HG02763 (cell line): ENCODE results near the gene GLIPR1L2.
"Not testable (repeated sequence)": the region's sequence is repeated elsewhere in the genome, so short reads cannot be mapped to it uniquely, and the experiment has no call there.

Experiments used
- ATAC-seq: cut with Tn5 transposase; IDR thresholded peaks from one replicate; pipeline ENCODE4 v1.9.1; 2021; ENCODE audit warnings: mild to moderate bottlenecking, moderate library complexity; ENCODE audit not compliant: unreplicated experiment

GLIPR1L2 gene

DNA sequence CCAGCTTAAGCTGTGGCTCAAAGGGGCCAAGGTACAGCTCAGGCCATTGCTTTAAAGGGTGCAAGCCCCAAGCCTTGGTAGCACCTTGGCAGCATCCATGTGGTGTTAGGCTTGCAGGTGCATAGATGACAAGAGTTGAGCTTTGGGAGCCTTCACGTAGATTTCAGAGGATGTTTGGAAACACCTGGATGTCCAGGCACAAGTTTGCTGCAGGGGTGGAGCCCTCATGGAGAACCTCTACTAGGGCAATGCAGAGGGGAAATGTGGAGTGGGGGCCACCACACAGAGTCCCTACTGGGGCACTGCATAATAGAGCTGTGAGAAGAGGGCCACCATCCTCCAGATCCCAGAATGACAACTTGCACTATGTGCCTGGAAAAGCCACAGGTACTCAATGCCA lies 37.9 kb downstream of the GLIPR1L2 start:
- no peak for ATAC-seq

- no peak for ATAC-seq
These were observed 42.0 kb downstream of the GLIPR1L2 start for GRCh38 chr12:75432924-75433323.

DNA sequence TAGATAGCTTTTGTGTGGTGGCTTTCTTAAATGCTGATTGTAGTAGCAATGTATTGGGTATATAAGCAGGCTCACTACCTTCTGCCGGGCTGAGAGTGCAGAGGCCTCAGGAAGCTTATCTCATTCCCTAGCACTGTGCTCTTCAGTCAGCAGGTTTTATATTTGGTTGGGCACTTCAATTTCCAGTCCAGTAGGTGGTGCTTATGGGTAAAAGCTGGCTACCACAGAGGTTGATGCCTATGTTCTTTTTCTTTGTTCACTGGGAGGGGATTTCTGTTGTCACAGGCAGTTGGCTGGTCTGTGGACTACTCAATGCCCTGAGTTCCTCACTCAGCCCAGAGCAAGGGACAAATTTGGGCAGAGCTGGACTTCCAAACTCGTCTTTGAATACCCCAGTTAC lies 46.7 kb downstream of the GLIPR1L2 start:
- ATAC-seq = no peak

DNA sequence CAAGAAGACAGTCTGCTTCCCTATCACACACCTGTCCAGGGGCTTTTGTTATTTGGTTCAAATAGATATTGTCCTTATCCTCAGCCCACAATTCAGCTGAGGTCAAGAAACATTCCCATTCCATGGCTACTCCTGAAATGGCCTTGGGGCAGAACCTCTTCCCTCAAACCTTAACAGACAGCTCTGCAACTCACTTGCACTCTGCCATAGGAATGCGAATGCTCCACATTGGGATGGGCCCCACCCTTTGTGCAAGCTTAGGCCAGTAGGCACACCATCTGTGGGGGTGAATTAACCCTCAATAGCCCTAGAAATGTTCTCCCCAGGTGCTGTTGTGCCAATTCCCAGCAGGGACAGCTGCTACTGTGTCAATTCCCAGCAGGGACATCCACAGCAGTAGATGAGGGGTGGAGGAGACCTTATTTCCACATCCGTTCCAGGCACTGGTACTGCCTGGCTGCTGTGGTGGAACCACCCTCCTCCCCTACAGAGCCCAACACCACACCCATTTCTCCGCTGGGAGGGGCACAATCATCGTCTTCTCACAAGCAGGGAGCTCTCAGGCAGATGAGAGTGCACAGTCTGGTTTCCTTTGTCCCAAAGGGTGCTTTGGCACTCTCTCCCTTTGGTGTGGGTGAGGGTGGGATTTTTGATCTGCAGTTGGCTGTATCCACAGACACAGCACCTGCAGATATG lies 47.3 kb downstream of the GLIPR1L2 start:
- ATAC-seq = no peak

- ATAC-seq = no peak
These were observed 48.2 kb downstream of the GLIPR1L2 start for GRCh38 chr12:75439048-75439447.

DNA sequence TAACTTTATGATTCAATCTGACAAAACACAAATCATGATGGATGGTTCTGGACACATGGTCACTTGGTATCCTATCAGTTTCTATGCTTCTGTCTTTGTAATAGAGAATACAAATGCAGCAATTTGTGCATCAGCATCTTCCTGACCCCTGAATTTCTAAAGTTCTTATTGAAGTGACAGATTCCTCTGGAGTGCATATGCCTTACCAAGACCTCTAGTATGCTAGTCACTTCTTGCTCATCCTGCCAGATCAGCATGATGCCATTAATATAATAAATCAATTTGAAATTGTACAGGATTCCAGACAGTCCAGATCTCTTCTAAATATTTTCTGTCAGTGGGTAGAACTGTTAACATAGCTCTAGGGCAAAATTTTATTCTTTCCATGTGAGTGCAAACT lies 49.0 kb downstream of the GLIPR1L2 start:
- no peak for ATAC-seq

GRCh38 chr12:75441687-75442449 lies 51.0 kb downstream of the GLIPR1L2 start:
- ATAC-seq = not testable (repeated sequence)

DNA sequence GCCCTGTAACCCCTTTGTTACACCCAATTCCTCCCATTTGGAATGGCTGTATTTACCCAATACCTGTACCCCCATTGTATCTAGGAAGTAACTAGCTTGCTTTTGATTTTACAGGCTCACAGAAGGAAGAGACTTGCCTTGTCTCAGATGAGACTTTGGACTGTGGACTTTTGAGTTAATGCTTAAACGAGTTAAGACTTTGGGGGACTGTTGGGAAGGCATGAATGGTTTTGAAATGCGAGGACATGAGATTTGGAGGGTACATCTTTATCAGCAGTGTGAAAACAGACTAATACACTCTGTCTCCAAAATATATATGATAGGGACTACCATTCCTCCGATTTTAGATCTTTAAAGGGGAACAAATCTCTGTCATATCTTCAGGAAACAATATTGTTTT lies 51.6 kb downstream of the GLIPR1L2 start:
- ATAC-seq = not testable (repeated sequence)

DNA sequence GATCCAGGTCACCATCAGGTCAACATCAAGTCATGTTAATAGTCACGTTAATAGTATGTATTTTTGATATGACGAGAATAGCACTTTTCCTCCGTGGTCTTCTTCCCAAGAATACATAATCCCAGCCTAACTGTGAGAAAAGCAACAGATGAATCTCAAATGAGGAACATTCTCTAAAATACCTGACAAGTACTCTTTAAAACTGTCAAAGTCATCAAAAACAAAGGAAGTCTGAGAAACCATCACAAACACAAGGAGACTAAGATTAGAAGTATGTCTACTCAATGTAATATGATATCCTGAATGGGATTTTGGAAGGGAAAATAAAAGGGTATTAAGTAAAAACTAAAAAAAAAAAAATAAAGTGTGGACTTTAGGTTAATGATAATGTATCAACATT lies 52.8 kb downstream of the GLIPR1L2 start:
- no peak for ATAC-seq

GRCh38 chr12:75444429-75445136 lies 53.7 kb downstream of the GLIPR1L2 start:
- no peak for ATAC-seq

- not testable (repeated sequence) for ATAC-seq
These were observed 54.2 kb downstream of the GLIPR1L2 start for GRCh38 chr12:75445137-75445507.

DNA sequence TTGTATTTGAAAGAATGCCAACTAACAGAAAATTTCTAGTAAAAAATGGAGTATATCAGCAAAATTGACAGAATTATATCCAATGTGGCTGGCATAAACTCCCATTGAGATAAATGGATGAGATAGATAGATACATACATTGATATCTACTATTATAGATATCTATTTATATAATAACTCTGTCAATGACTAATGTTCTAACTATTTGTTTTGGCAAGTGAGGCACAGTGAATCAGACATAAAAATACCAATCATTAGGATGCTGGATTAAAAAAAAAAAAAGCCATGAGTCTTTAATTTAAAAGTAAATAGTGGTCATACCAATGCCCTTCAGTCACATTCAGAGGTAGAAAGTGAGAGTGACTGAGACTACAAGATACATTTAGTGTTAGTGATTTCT lies 56.0 kb downstream of the GLIPR1L2 start:
- ATAC-seq = no peak

DNA sequence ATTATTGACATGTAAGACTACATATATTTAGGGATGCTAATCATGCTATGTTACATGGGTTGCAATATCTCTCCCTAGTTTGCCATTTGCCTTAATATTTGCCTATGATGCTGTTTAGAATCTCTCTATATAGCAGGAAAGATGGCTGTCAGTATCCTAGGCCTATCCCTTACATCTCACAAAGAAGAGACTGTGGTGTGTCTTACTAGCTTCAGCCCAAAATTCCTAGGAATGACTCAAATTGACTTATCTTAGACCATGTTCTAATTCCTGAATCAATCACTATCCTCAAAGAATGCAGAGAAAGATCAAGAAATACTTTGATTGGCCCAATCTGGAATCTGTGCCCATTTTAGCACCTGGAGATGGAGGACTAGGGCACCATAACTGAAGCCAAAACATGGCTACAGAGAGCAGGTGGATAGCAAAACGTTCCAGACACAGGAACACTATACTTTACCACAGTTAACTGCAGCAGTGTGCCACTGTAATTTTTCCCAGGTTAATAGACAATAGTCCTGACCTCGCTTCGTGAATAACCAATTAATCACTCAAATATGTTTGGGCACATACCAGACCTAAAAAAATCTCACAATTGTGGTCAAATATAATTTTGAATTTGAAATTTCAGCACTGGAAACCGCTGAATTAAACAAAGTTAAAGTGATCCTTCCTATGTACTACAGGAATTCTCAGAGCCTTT lies 57.0 kb downstream of the GLIPR1L2 start:
- no peak for ATAC-seq

GRCh38 chr12:75452675-75453330 lies 61.9 kb downstream of the GLIPR1L2 start:
- no peak for ATAC-seq

DNA sequence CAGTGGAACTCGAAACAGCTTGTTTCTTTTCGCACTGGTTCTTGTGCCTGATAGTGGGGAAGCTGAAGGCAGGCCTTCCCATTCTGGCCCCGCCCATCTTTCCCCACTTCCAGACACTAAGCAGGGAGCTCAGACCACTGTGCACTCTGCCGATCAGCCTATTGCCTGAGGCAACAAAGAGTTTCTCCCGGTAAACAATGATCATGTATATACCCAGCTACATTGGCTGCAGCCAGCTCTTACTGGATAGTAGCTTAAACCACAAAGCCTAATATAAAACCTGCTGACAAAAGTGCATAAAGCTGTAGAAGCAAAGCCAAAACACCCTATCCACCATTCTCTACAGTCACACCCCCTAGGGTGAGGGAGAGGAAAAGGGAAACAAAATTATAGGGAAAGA lies 65.0 kb downstream of the GLIPR1L2 start:
- ATAC-seq = no peak

DNA sequence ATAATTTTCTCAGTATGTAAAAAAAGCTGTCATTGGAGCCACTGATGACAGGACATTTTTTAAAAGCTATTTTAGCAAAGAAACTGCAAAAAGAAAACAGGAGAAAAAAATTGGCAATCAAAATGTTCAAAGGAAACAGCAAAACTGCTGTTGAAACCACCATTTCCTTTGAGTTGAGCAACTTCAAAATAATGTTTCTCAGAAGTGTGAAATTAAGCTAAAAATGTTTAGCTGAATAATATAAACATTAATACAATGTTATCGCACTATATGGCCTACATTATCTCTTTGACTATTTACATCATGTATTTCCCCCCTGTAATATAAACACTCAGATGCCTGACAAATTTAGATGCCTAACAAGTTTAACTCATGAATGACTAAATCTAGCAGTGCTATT lies 66.3 kb downstream of the GLIPR1L2 start:
- no peak for ATAC-seq

DNA sequence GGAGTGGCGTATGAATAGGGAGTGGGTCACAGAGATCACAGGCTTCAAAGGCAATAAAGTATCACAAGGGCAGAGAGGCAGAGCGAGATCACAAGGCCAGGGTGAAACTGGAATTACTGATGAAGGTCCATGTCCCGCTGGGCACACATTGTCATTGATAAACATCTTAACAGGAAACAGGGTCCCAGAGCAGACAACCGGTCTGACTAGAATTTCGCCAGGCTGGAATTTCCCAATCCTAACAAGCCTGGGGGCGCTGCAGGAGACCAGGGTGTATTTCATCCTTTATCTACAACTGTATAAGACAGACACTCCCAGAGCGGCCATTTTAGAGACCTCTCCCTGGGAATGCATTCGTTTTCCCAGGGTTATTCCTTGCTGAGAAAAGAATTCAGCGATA lies 67.0 kb downstream of the GLIPR1L2 start:
- not testable (repeated sequence) for ATAC-seq

GRCh38 chr12:75459755-75460154 lies 68.9 kb downstream of the GLIPR1L2 start:
- ATAC-seq = no peak

GRCh38 chr12:75460204-75460603 lies 69.3 kb downstream of the GLIPR1L2 start:
- ATAC-seq = no peak
